ENCODE data around the gene OSMR. TPM values are rescaled to one million over a fixed set of nuclear protein-coding genes. Genes with fewer than 3 reads are reported as not detected.

OSMR gene
- total and polyA plus RNA-seq, 2 experiments from 2014 or later, result 1.5 to 2.6 TPM

GRCh38 chr5:38978036-38978435 lies 132.2 kb downstream of the OSMR start:
- Histone ChIP-seq H3K36me3 (ENCODE audit: insufficient read depth) (no peaks in the 10 kb centered on the region), H2AFZ (no peak overlapping the region), H3K4me1 (ENCODE audit: insufficient read depth) (peaks cover 31% of the 10 kb centered on the region), H3K79me2 (replicated peaks; ENCODE audit: insufficient read depth) (no peaks in the 10 kb centered on the region), H3K9me2 (ENCODE audit: insufficient read depth) (no peaks in the 10 kb centered on the region), H3K4me2 (peak overlapping the region; percentile 36; the same call in 1 of the 2 replicates), H3F3A (replicated peaks; ENCODE audit: low read depth) (no peaks in the 10 kb centered on the region), H3K27me3 (ENCODE audit: insufficient read depth) (no peaks in the 10 kb centered on the region), H3K4me3 (no peak overlapping the region), H3K27ac (ENCODE audit: low read depth) (no peak overlapping the region; the same call in 1 of the 2 replicates), H4K20me1 (replicated peaks; ENCODE audit: insufficient read depth) (no peaks in the 10 kb centered on the region)
- ATAC-seq (no peak), DNase-seq (ENCODE audit: low spot score) (no peak)
- peak overlapping the region; percentile 67 for H3K27ac Mint-ChIP-seq
- H3K27me3 Mint-ChIP-seq (ENCODE audit: insufficient read depth, low read depth, poor library complexity), result no peaks in the 10 kb centered on the region
- H3K4me3 Mint-ChIP-seq, result no peak overlapping the region
- H3K4me1 Mint-ChIP-seq, result peaks cover 35% of the 10 kb centered on the region
- no peaks in the 10 kb centered on the region for H3K9me3 Mint-ChIP-seq
- H3K36me3 Mint-ChIP-seq (ENCODE audit: low read depth), result no peaks in the 10 kb centered on the region
- no peak for TF ChIP-seq ZNF462 (CRISPR knock-in tag; IDR thresholded peaks at IDR 0.05)
- TF ChIP-seq JUNB (IDR thresholded peaks at IDR 0.05; ENCODE audit: unreplicated experiment), result no peak
- no peak for TF ChIP-seq CREB1 (CRISPR knock-in tag; IDR thresholded peaks at IDR 0.05; ENCODE audit: low read depth)
- no peak for TF ChIP-seq REST (IDR thresholded peaks at IDR 0.05; ENCODE audit: unreplicated experiment)
- TF ChIP-seq ZNF331 (CRISPR knock-in tag; IDR thresholded peaks at IDR 0.05; ENCODE audit: low read depth), result no peak
- TF ChIP-seq ETS1 (IDR thresholded peaks at IDR 0.05), result no peak
- no peak for TF ChIP-seq NANOG (IDR thresholded peaks at IDR 0.05; ENCODE audit: borderline replicate concordance)
- no peak for TF ChIP-seq EZH2 (IDR thresholded peaks at IDR 0.05; ENCODE audit: low read depth, unreplicated experiment)

All from GM23338 (cell line).